HEK293T (cell line): ENCODE results near the gene MSANTD7.

Experiments used
- CTCF ChIA-PET: fragments of 350-600 bp; formaldehyde crosslinking; extraction: SDS; loops from one replicate; lab custom pipeline; 2021; ENCODE audit warnings: antibody characterized with exemption, inconsistent platforms; lab: Yijun Ruan, JAX
- POLR2A ChIA-PET: fragments of 350-600 bp; formaldehyde crosslinking; extraction: SDS; loops from one replicate; lab custom pipeline; 2020; ENCODE audit warnings: antibody characterized with exemption, inconsistent platforms; lab: Yijun Ruan, JAX
- DNase-seq: peaks from one replicate; pipeline ENCODE4 v3.0.0; 2012; ENCODE audit warnings: mixed read lengths; ENCODE audit errors: extremely low spot score
- ARNT ChIP-seq: fragments of 450-650 bp; IDR thresholded peaks from 2 replicates; pipeline ENCODE4 v1.6.1; 2017; ENCODE audit warnings: mild to moderate bottlenecking
- BHLHE40 ChIP-seq: fragments of 450-650 bp; IDR thresholded peaks from 2 replicates; pipeline ENCODE4 v1.6.1; 2016; ENCODE audit warnings: mild to moderate bottlenecking, moderate library complexity, borderline replicate concordance
- CTBP1 ChIP-seq: fragments of 450-650 bp; IDR thresholded peaks from 2 replicates; pipeline ENCODE4 v1.6.1; 2016; ENCODE audit warnings: borderline replicate concordance
- ELF4 ChIP-seq: fragments of 450-650 bp; IDR thresholded peaks from 2 replicates; pipeline ENCODE4 v1.6.1; 2017; ENCODE audit warnings: antibody characterized with exemption
- FOXA1 ChIP-seq: fragments of 450-650 bp; IDR thresholded peaks from 2 replicates; pipeline ENCODE4 v1.6.1; 2016; ENCODE audit warnings: mild to moderate bottlenecking
- FOXK2 ChIP-seq: fragments of 450-650 bp; IDR thresholded peaks from 2 replicates; pipeline ENCODE4 v1.6.1; 2016; ENCODE audit warnings: mild to moderate bottlenecking
- FOXM1 ChIP-seq: fragments of 450-650 bp; IDR thresholded peaks from 2 replicates; pipeline ENCODE4 v1.6.1; 2017; ENCODE audit warnings: mild to moderate bottlenecking, borderline replicate concordance
- HDGF ChIP-seq: fragments of 450-650 bp; IDR thresholded peaks from 2 replicates; pipeline ENCODE4 v1.6.1; 2017; ENCODE audit warnings: antibody characterized with exemption, borderline replicate concordance
- L3MBTL2 ChIP-seq: fragments of 450-650 bp; conservative IDR thresholded peaks from 2 replicates; pipeline ENCODE4 v1.6.1; 2016; ENCODE audit warnings: mild to moderate bottlenecking
- LEF1 ChIP-seq: fragments of 450-650 bp; IDR thresholded peaks from 2 replicates; pipeline ENCODE4 v1.6.1; 2017; ENCODE audit warnings: mild to moderate bottlenecking, borderline replicate concordance
- NFRKB ChIP-seq: fragments of 450-650 bp; IDR thresholded peaks from 2 replicates; pipeline ENCODE4 v1.6.1; 2016; ENCODE audit warnings: mild to moderate bottlenecking, moderate library complexity
- SP1 ChIP-seq: fragments of 450-650 bp; IDR thresholded peaks from 2 replicates; pipeline ENCODE4 v1.6.1; 2017
- SUZ12 ChIP-seq: fragments of 450-650 bp; IDR thresholded peaks from 2 replicates; pipeline ENCODE4 v1.6.1; 2016; ENCODE audit warnings: mild to moderate bottlenecking
- TARDBP ChIP-seq: fragments of 450-650 bp; IDR thresholded peaks from 2 replicates; pipeline ENCODE4 v1.6.1; 2016
- ZNF384 ChIP-seq: fragments of 450-650 bp; IDR thresholded peaks from 2 replicates; pipeline ENCODE4 v1.6.1; 2016
- TF ChIP-seq, protein P1 (sequence below): fragments of 450-650 bp; IDR thresholded peaks from 2 replicates; pipeline ENCODE4 v1.6.1; 2016

MSANTD7 gene

DNA sequence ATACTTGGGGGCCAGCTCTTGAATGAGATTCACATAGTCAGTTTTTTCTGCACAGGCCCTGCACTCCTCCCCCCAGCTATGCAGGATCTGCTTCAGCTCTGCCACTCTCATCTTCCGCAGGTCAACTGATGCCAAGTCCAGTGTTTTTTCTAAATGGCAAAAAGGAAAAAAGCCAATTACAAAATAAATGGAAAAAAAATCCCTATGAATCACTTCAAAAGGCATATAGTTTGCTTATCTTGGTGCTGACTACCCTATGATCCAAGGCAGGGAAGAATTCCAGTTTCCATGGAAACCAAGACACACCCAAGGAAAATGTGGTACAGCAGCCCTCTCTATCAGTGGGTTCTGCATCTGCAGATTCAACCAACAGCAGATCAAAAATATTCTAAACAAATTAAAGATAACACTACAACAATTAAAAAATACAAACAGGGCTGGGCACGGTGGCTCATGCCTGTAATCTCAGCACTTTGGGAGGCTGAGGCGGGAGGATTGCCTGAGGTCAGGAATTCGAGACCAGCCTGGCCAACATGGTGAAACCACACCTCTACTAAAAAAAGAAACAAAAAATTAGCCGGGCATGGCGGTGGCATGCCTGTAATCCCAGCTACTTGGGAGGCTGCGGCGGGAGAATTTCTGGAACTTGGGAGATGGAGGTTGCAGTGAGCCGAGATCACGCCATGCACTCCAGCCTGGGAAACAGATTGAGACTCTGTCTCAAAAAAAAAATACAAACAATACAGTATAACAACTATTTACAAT is 17.9 kb upstream of the MSANTD7 start:
- CTCF ChIA-PET: interaction anchor here (0.6 to 0.7 kb wide), 2 partner anchors 286 to 328 kb away, joined by 3 to 5 read pairs; no protein-coding TSS in a partner anchor
- DNase-seq: no peak
- TF ChIP-seq ARNT (no peak), HDGF (no peak), L3MBTL2 (no peak), FOXK2 (no peak), TARDBP (no peak), CTBP1 (no peak), SP1 (no peak), LEF1 (no peak), NFRKB (no peak), SUZ12 (no peak), FOXM1 (no peak), ELF4 (no peak), ZNF384 (no peak), FOXA1 (no peak), BHLHE40 (no peak)
- TF ChIP-seq, protein P1, sequence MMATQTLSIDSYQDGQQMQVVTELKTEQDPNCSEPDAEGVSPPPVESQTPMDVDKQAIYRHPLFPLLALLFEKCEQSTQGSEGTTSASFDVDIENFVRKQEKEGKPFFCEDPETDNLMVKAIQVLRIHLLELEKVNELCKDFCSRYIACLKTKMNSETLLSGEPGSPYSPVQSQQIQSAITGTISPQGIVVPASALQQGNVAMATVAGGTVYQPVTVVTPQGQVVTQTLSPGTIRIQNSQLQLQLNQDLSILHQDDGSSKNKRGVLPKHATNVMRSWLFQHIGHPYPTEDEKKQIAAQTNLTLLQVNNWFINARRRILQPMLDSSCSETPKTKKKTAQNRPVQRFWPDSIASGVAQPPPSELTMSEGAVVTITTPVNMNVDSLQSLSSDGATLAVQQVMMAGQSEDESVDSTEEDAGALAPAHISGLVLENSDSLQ: no peak
- POLR2A ChIA-PET: no interaction called here

DNA sequence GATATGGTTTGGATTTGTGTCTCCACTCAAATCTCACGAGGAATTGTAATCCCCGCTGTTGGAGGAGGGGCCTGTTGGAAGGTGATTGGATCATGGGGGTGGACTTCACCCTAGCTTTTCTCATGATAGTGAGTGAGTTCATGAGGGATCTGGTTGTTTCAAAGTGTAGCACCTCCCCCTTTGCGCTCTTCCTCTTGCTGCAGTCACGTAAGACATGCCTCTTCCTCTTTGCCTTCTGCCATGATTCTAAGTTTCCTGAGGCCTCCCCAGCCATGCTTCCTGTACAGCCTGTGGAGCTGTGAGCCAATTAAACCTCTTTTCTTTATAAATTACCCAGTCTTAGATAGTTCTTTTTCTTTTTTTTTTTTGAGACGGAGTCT is 17.3 kb upstream of the MSANTD7 start:
- POLR2A ChIA-PET: no interaction called here
- TF ChIP-seq NFRKB (no peak), SUZ12 (no peak), L3MBTL2 (no peak), FOXK2 (no peak), HDGF (no peak), FOXM1 (no peak), ELF4 (no peak), BHLHE40 (no peak), SP1 (no peak), ZNF384 (no peak), ARNT (no peak), LEF1 (no peak), FOXA1 (no peak), CTBP1 (no peak)
- TF ChIP-seq, protein P1: no peak
- DNase-seq: no peak
- CTCF ChIA-PET: no interaction called here

DNA sequence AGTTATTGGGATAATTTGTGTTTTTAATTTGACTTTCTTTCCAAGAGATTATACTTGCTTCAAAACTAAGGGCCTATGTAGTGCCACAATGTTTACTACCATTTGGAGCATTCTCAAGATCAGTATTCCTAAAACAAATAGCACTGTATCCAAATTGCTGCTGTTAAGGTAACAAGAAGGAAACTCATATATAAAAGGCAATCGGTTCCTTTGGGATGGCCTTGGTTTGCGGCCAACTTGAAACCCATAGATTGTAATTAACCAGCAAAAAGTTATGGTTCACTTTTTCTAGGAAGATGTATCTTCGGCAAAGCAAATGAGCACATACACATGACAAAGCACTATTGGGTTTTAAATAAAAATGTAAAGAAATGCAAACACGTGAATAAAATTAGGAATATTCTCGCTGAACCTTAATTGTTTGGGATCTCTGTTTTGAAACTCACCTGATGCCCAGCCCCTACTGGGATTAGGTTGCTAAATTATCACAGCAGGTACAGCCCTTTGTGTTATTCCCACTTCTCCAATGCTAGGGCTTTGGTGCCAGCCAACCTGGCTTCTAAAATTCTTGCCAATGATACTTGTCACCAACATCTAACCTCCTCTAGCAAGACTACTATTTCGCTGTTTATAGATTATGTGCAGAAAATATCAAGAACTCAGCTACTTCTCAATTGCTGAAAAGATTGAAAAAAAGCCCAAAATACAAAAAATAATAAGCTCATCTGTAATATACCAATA is 16.3 kb upstream of the MSANTD7 start:
- CTCF ChIA-PET: interaction anchor here (1.3 to 3.3 kb wide), 2 partner anchors 15 to 285 kb away, joined by 5 to 20 read pairs; partner anchors contain the start of genes CDNF, HSPA14 and MSANTD7
- TF ChIP-seq SP1 (no peak), L3MBTL2 (no peak), ZNF384 (no peak), CTBP1 (no peak), FOXM1 (no peak), HDGF (no peak), ELF4 (no peak), FOXK2 (no peak), ARNT (no peak)
- DNase-seq: no peak
- POLR2A ChIA-PET: interaction anchor here (3.8 kb wide), 1 partner anchor 16 kb away, joined by 21 read pairs; the partner anchor contains the start of genes CDNF, HSPA14 and MSANTD7

DNA sequence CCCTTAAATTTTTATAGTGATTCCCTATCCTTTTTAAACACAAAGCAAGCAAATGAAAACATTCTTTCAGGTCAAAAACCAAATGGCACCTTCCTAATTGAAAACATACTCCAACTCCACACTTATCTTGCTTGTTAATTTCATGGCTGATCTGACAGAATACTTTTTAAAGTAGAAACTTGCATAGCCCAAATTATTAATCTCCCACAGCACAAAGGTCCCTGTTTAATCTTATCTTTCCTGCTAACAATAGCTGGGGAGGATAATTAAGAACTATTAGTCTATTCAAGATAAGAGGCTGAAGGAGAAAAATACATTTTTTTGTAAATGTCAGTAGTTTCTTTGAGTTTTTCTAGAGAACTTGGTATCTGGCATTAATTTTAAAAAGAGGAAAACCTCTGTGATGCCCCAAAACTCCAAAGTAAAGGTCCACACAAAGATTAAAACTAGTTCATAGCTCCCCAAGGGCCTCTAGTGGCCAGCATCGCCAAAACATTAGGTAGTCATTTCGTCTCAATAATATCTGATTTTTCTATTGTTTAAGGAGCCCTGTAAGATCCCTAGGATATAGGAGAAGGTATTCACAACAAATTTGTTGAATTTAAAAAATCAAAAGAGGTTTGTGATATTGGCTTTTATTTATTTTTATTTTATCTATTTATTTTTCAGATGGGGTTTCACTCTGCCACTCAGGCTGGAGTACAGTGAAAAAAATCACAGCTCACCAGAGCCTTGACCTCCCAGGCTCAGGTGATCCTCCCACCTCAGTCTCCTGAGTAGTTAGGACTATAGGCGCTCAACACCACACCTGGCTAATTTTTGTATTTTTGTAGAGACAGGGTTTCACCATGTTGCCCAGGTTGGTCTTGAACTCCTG is 15.0 kb upstream of the MSANTD7 start:
- peak; percentile 33 for DNase-seq
- ChIA-PET CTCF (interaction anchor here (0.6 to 3.3 kb wide), 8 partner anchors 11 to 324 kb away, joined by 3 to 20 read pairs (median 4); partner anchors contain the start of genes CDNF, HSPA14 and MSANTD7), POLR2A (interaction anchor here (0.8 to 3.8 kb wide), 3 partner anchors 10 to 175 kb away, joined by 3 to 21 read pairs (median 3); partner anchors contain the start of genes CDNF, HSPA14 and MSANTD7)
- TF ChIP-seq SP1: no peak
- no peak for TF ChIP-seq ZNF384
- TF ChIP-seq FOXK2: no peak
- TF ChIP-seq NFRKB: no peak
- TF ChIP-seq FOXA1: no peak
- no peak for TF ChIP-seq SUZ12
- TF ChIP-seq ELF4: no peak
- TF ChIP-seq LEF1: no peak
- no peak for TF ChIP-seq ARNT

DNA sequence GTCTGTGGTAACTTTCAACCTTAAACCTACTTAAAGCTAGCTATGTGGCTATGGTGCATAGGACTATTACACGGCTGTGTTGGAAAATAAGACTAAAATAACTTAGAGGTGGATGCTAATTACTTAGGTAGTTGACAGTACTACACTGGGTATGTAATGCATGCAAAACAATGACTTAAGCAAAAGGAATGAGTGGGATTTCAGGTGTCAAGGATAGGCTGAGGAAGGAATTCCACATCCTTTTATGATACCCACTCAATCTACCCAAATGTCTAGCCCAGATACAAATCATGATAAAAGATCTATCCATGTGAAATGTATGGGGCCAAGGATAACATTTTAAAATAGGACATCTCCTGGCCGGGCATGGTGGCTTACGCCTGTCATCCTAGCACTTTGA is 14.1 kb upstream of the MSANTD7 start:
- CTCF ChIA-PET: interaction anchor here (0.7 to 3.3 kb wide), 5 partner anchors 8 to 547 kb away, joined by 3 to 20 read pairs (median 6); partner anchors contain the start of genes CDNF, FAM171A1, HSPA14 and MSANTD7
- POLR2A ChIA-PET: interaction anchor here (3.8 kb wide), 1 partner anchor 14 kb away, joined by 21 read pairs; the partner anchor contains the start of genes CDNF, HSPA14 and MSANTD7
- DNase-seq: no peak
- TF ChIP-seq FOXM1 (no peak), CTBP1 (no peak), FOXK2 (no peak), ARNT (no peak)
